Measurements from ENCODE around the gene FASN. TPM values are rescaled to one million over a fixed set of nuclear protein-coding genes. Genes with fewer than 3 reads are reported as not detected.
A peak's percentile ranks its signal among the peaks of the same experiment; 100 is the strongest.

The FASN gene
- total RNA-seq, 2 experiments from 2014 or later = 255 to 261 TPM

DNA sequence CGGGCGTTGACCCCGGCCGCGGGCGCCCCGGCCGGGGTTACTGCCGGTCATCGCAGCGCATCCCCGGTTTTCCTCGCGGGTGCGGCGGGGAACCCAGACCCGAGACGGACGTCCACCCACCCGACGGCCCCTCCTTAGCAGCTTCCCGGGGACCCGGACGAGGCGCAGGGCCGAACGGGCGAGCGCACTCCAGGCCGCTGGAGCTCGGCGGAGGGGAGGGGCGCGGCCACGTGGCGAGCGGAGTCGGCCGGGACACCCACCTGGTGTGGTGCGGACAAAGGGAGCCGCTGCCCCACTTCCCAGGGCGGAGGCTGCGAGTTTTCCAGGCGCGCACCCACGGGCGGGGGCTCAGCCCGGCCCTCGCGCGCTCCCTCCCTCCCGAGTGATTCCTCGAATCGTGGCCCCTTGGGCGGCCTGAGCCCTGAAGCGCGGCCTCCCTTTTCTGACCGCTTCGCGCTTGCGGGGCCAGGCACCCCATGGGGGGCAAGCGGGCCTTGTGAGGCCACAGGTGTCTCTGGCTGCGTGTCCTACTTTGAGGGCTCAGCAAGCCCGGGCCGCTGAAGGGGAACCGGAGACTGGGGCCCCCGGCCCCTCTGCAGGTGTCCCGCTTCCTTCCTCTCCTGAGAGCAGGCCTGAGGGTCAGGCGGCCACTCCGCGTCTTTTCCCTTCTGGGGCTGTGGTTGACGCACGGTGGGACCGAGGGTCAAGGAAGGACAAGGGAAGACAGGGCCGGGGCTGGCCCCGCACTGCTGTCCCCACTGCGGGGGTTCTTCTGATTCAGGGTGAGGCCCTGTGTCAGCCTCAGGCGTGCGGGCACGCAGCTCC, 1.1 kb upstream of the FASN start:
- Mint-ChIP-seq H3K4me3 (peak overlapping the region; percentile 83), H3K36me3 (ENCODE audit: low read depth) (peaks cover 19% of the 10 kb centered on the region), H3K4me1 (ENCODE audit: low read depth) (peaks cover 28% of the 10 kb centered on the region), H3K9me3 (ENCODE audit: insufficient read depth) (no peaks in the 10 kb centered on the region), H3K27ac (peak overlapping the region; percentile 90), H3K27me3 (ENCODE audit: low read depth) (no peaks in the 10 kb centered on the region)
- DNase-seq (peak; percentile 38), ATAC-seq (peak; percentile 6)
- POLR2A ChIA-PET = interaction anchor here (1.2 to 1.6 kb wide), 4 partner anchors 8 to 68 kb away, joined by 3 to 8 read pairs (median 6); partner anchors contain the start of gene RAC3
- CTCF ChIA-PET = interaction anchor here (0.7 to 1.4 kb wide), 4 partner anchors 23 to 68 kb away, joined by 3 to 6 read pairs (median 3); partner anchors contain the start of gene RAC3

DNA sequence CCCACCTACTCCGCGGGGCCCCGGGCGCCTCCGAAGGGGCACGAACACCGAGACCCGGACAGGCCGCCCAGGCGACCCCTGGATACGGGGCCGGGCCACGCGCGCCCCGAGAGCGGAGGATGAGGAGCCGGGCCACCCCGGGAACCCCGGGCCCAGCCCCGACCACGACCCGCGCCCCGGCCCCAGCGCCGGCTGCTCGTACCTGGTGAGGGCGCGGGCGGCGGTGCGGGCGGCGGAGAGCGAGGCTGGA, 192 bp downstream of the FASN start:
- H3K4me1 Mint-ChIP-seq (ENCODE audit: low read depth) = peaks cover 27% of the 10 kb centered on the region
- H3K27me3 Mint-ChIP-seq (ENCODE audit: low read depth) = no peaks in the 10 kb centered on the region
- peak overlapping the region; percentile 71 for H3K4me3 Mint-ChIP-seq
- ChIA-PET POLR2A (interaction anchor here (1.2 to 1.5 kb wide), 3 partner anchors 9 to 67 kb away, joined by 5 to 8 read pairs (median 7); partner anchors contain the start of gene RAC3), CTCF (interaction anchor here (1.0 kb wide), 1 partner anchor 9 kb away, joined by 4 read pairs; no protein-coding TSS in a partner anchor)
- H3K36me3 Mint-ChIP-seq (ENCODE audit: low read depth) = peaks cover 25% of the 10 kb centered on the region
- ATAC-seq (no peak), DNase-seq (no peak)
- H3K9me3 Mint-ChIP-seq (ENCODE audit: insufficient read depth) = no peaks in the 10 kb centered on the region
- peak overlapping the region; percentile 75 for H3K27ac Mint-ChIP-seq

DNA sequence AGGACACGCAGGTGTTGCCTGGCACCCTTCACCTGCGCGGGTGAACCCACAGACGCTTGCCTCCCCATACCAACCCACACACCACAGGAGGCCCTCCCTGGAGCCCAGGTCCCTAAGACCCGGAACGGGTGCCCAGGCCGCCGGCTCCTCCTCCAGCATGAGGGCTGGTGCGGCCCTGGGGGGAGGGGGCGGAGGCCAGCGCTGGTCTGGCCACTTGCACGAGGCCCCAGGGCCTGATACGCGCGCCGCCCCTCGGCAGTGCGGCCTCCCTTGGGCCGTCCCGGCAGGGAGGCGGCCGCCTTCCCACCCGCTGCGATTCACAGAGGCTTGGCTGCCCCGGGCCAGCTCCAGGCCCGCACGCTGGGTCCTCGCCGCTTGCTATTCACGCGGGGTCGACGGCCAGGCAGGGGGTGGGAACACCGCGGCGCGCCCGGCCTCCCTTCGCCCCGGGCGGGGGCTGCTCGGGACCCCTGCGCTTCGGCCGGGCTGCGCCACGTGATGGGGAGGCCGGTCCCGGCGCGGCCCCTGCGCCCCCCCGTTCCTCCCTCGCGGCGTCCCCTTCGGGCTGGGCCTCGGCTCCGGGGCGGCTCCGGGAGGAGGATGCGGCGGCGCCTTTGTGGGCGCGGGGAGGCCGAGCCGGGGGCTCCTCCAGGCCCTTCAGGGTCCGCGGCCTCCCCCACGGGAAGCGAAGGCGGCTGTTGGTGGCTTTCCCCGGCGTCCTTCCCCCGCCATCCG, 685 bp downstream of the FASN start:
- ChIA-PET POLR2A (interaction anchor here (1.0 to 1.5 kb wide), 3 partner anchors 10 to 31 kb away, joined by 3 to 7 read pairs (median 5); no protein-coding TSS in a partner anchor), CTCF (interaction anchor here (1.0 kb wide), 1 partner anchor 9 kb away, joined by 4 read pairs; no protein-coding TSS in a partner anchor)
- Mint-ChIP-seq H3K4me1 (ENCODE audit: low read depth) (peaks cover 26% of the 10 kb centered on the region), H3K9me3 (ENCODE audit: insufficient read depth) (no peaks in the 10 kb centered on the region), H3K27me3 (ENCODE audit: low read depth) (no peaks in the 10 kb centered on the region), H3K4me3 (peak overlapping the region; percentile 77), H3K27ac (peak overlapping the region; percentile 63), H3K36me3 (ENCODE audit: low read depth) (peaks cover 25% of the 10 kb centered on the region)
- DNase-seq (peak; percentile 45), ATAC-seq (peak; percentile 7)

DNA sequence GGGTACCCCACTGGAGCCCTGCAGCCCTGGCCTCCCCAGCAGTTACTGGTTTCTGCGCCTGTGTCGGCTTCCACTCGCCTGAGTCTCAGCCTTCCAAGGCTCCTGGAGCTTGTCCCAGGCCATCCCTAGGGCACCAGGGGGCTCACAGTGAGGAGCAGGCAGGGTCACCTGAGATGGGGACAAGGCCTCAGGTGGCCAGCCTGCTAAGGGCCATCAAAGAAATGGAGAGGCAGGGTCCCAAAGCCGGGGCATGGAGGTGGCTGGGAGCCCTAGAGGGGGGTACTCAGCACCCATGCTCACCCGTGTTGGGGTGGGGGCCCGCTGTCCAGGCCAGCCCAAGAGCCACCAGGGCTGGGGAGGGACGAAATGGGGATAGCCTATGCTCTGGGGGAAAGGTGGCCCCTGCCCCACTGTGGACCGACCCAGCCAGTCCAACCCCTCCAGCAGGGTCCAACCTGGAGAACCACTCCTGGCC, 1.3 kb downstream of the FASN start:
- CTCF ChIA-PET = interaction anchor here (1.9 kb wide), 1 partner anchor 9 kb away, joined by 5 read pairs; no protein-coding TSS in a partner anchor

DNA sequence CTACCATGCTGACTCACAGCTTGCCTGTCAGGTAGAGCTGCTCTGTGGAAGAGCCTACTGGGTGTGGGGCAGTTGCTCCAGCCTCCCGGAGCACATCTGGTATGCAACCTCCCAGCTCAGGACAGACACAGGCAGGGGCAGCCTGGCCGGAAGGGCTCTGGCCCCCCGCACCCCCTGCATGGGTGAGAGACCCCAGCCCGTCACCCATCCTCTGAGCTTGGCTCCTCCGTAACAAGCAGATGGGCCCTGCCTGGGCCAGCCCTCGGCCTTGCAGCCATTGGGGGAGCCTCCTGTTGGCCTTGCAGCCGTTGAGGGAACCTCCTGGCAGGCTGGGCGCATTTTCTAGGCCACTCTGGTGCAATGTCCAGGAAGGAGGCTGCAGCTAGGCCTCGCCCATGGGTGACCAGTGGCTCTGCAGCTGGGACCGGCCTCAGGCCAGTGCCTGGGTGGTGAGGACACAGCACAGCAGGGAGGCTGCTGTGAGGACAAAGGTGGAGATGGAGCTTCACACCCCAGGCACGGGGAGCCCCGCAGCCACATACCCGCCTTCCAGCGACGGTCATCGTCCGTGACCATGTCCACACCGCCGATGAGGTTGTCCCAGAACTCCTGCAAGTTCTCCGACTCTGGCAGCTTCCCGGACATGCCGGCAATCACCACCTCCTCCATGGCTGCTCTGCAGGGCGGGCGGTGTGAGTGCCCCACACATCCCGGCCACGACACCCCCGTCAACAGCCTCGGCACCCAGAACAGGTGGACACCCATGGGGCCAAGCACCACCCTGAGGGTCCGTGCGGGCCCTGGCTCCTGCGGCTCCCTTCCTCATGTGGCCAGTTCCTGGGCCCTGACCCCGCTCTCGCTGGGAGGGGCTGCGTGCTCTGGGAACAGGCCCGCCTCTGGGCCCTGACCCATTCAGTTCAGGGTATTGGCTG, 2.0 kb downstream of the FASN start:
- ATAC-seq (no peak), DNase-seq (no peak)
- ChIA-PET POLR2A (interaction anchor here (1.0 kb wide), 1 partner anchor 32 kb away, joined by 3 read pairs; no protein-coding TSS in a partner anchor), CTCF (interaction anchor here (0.8 to 1.9 kb wide), 2 partner anchors 10 to 73 kb away, joined by 3 to 5 read pairs; partner anchors contain the start of gene LRRC45)
- Mint-ChIP-seq H3K4me3 (peak overlapping the region; percentile 77), H3K4me1 (ENCODE audit: low read depth) (peaks cover 21% of the 10 kb centered on the region), H3K9me3 (ENCODE audit: insufficient read depth) (no peaks in the 10 kb centered on the region), H3K36me3 (ENCODE audit: low read depth) (peaks cover 27% of the 10 kb centered on the region), H3K27ac (no peak overlapping the region), H3K27me3 (ENCODE audit: low read depth) (no peaks in the 10 kb centered on the region)

More for the DNA sequence above, 1.3 kb downstream of the FASN start:
- Mint-ChIP-seq H3K4me3 (peak overlapping the region; percentile 77), H3K4me1 (ENCODE audit: low read depth) (peaks cover 25% of the 10 kb centered on the region), H3K27ac (peak overlapping the region; percentile 63), H3K36me3 (ENCODE audit: low read depth) (peaks cover 27% of the 10 kb centered on the region), H3K27me3 (ENCODE audit: low read depth) (no peaks in the 10 kb centered on the region), H3K9me3 (ENCODE audit: insufficient read depth) (no peaks in the 10 kb centered on the region)
- POLR2A ChIA-PET = interaction anchor here (1.0 kb wide), 1 partner anchor 31 kb away, joined by 3 read pairs; no protein-coding TSS in a partner anchor
- DNase-seq (no peak), ATAC-seq (no peak)

DNA sequence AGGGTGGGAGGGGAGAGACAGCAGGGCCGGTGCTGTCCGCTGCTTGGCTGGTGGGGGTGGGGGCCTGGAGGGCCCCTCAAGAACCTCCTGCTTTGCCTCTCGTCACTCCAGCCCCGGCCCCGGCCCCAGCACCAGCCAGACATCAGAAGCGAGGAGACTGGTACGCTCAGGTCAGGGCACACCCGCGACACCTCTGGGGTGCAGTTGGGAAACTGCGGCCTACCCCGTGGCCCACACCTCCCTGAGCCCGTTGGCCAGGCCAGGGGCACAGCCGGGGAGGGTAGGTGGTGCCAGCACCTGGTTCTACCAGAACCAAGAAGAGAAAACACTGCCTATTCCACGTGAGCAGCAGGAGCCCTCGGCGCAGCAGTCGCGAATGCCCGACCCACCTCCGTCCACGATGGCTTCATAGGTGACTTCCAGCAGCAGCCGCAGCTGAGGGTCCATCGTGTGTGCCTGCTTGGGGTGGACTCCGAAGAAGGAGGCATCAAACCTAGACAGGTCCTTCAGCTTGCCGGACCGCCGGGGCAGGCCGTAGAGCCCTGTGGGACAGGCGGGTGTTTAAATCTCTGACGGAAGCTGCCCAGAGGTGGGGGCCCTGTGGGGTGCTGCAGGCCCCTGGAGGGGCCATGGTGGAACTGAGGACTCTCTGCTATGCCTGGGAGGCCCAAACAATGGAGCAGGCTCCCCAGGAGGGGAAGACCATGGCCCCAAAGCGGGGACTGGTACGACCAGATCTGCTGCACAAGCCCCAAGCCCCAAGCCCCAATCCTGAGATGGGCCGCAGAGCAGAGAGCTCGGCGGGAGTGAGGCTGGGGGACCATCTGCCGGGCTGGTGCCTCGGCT, 2.9 kb downstream of the FASN start:
- POLR2A ChIA-PET = no interaction called here
- Mint-ChIP-seq H3K27me3 (ENCODE audit: low read depth) (no peaks in the 10 kb centered on the region), H3K4me3 (no peak overlapping the region), H3K4me1 (ENCODE audit: low read depth) (peaks cover 18% of the 10 kb centered on the region), H3K27ac (no peak overlapping the region), H3K9me3 (ENCODE audit: insufficient read depth) (no peaks in the 10 kb centered on the region), H3K36me3 (ENCODE audit: low read depth) (peaks cover 22% of the 10 kb centered on the region)
- CTCF ChIA-PET = interaction anchor here (0.8 to 1.9 kb wide), 2 partner anchors 11 to 72 kb away, joined by 3 to 5 read pairs; partner anchors contain the start of gene LRRC45
- no peak for ATAC-seq
- no peak for DNase-seq

DNA sequence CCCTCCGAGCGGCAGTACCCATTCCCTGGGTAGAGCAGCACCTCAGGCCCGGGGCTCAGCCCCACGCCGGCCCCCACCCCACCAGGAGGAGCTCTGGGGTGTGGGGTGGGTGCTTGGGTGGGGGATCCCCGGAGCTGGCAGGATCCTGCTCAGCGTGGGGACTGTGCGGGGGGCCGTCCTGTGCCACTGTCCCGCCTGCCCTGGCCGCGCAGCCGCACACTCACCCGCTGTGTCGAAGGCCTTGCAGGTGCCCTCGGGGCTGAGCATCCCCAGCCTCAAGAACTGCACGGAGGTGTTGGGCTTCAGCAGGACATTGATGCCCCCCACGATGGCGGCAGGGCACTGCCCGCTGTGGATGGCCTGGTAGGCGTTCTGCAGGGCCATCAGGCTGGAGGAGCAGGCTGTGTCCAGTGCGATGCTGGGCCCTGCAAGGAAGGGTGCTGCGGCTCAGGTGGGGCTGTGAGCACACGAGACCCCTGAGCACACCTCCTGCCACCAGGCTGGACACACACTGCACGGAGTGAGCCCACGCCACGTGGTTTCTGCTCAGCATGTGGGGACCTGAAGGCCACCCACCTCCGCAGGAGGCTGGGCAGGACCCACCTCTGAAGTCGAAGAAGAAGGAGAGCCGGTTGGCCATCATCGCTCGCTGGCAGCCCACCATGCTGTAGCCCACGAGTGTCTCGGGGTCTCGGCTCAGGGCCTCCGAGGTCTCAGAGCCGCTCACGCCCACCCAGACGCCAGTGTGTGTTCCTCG, 4.9 kb downstream of the FASN start:
- Mint-ChIP-seq H3K4me1 (ENCODE audit: low read depth) (peaks cover 10% of the 10 kb centered on the region), H3K27ac (no peak overlapping the region), H3K27me3 (ENCODE audit: low read depth) (no peaks in the 10 kb centered on the region), H3K9me3 (ENCODE audit: insufficient read depth) (no peaks in the 10 kb centered on the region), H3K36me3 (ENCODE audit: low read depth) (peaks cover 23% of the 10 kb centered on the region), H3K4me3 (no peak overlapping the region)
- POLR2A ChIA-PET = interaction anchor here (0.7 kb wide), 1 partner anchor 11 kb away, joined by 3 read pairs; no protein-coding TSS in a partner anchor
- DNase-seq = no peak
- CTCF ChIA-PET = no interaction called here
- ATAC-seq = no peak

DNA sequence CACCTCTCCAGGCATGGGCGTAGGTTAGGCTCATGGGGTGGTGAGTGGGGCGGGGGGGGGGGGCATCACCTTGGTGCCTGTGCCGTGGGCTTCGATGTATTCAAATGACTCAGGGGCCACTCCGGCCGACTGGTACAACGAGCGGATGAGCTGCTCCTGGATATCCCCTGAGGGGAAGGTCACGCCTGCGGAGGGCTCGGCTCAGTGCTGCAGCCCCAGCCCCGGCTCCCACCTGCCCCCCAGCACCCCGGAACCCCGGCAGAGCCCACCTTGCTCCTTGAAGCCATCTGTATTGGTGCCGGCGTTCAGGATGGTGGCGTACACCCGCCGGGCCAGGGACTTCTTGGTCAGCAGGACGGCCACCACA, 5.4 kb downstream of the FASN start:
- no peak overlapping the region for H3K27ac Mint-ChIP-seq
- CTCF ChIA-PET = no interaction called here
- no peak for DNase-seq
- no peaks in the 10 kb centered on the region for H3K9me3 Mint-ChIP-seq (ENCODE audit: insufficient read depth)
- no peaks in the 10 kb centered on the region for H3K27me3 Mint-ChIP-seq (ENCODE audit: low read depth)
- peaks cover 27% of the 10 kb centered on the region for H3K36me3 Mint-ChIP-seq (ENCODE audit: low read depth)
- no peak overlapping the region for H3K4me3 Mint-ChIP-seq
- no peak for ATAC-seq
- POLR2A ChIA-PET = interaction anchor here (0.7 kb wide), 1 partner anchor 11 kb away, joined by 3 read pairs; no protein-coding TSS in a partner anchor
- peaks cover 10% of the 10 kb centered on the region for H3K4me1 Mint-ChIP-seq (ENCODE audit: low read depth)

DNA sequence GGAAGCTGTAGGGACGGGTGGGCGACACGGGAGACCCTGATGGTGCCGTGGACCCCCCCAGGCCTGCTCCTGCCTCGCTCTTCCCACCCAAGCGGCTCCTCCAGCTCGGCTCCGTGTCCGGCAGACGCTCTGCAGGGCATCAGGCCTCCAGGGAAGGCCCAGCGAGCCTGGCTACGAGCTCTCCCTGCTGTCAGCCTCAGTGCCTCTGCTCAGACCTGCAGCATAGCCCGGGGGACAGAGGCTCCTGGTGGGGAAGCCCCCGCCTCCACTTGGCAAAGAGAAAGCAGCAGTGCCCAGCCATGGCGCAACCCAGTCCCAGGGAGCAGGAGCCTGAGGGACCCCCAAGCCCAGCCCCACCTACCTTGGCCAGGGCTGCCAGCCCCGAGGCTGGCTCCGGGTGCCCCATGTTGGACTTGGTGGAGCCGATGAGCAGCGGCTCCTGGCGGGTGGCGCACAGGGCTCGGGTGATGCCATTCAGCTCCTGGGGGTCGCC, 5.9 kb downstream of the FASN start:
- H3K4me1 Mint-ChIP-seq (ENCODE audit: low read depth) = peaks cover 10% of the 10 kb centered on the region
- ChIA-PET CTCF (no interaction called here), POLR2A (no interaction called here)
- no peak overlapping the region for H3K27ac Mint-ChIP-seq
- H3K4me3 Mint-ChIP-seq = no peak overlapping the region
- no peaks in the 10 kb centered on the region for H3K9me3 Mint-ChIP-seq (ENCODE audit: insufficient read depth)
- peaks cover 27% of the 10 kb centered on the region for H3K36me3 Mint-ChIP-seq (ENCODE audit: low read depth)
- no peaks in the 10 kb centered on the region for H3K27me3 Mint-ChIP-seq (ENCODE audit: low read depth)
- no peak for ATAC-seq
- no peak for DNase-seq
